Upper lobe of left lung (tissue), 4 donors: Measurements from ENCODE around the gene P2RY6.

ENCODE experiments used
- CTCF ChIP-seq, 6 experiments: fragments of 450-650 bp in 4 of 6; fragments of 200-600 bp in 2 of 6; sonication (generic) in 2 of 6; IDR thresholded peaks; one replicate each; pipeline ENCODE4 v1.5.1; 2016 to 2019; ENCODE audit warnings: antibody characterized with exemption in 6 of 6
- EP300 ChIP-seq, 4 donors: sonication (generic); formaldehyde crosslinking; IDR thresholded peaks; one replicate each; pipeline ENCODE4 v1.5.1; 2017; ENCODE audit warnings: antibody characterized with exemption in 4 of 4, control low read depth in 2 of 4
- POLR2A ChIP-seq, 4 donors: fragments of 450-650 bp; IDR thresholded peaks; one replicate each; pipeline ENCODE4 v1.5.1; 2016 to 2017; ENCODE audit warnings: antibody characterized with exemption in 4 of 4, mild to moderate bottlenecking in 2 of 4
- POLR2AphosphoS5 ChIP-seq, 2 donors: sonication (generic); formaldehyde crosslinking; IDR thresholded peaks; one replicate each; pipeline ENCODE4 v1.5.1; 2017; ENCODE audit warnings: antibody characterized with exemption in 2 of 2

- TF ChIP-seq CTCF (IDR thresholded peaks at IDR 0.05) = no peak
- TF ChIP-seq POLR2A (IDR thresholded peaks at IDR 0.05) = no peak
- TF ChIP-seq EP300 (IDR thresholded peaks at IDR 0.05) = no peak
- no peak for TF ChIP-seq POLR2AphosphoS5 (IDR thresholded peaks at IDR 0.05)
These were observed 8.5 kb downstream of the P2RY6 start for GRCh38 chr11:73280626-73281025.
